DND-41 (cell line): Measurements from ENCODE around the gene APBA3.

ENCODE experiments used
- ATAC-seq: fragments of 200-7000 bp; cut with Tn5 transposase; 3 replicates; pipeline ENCODE4 v1.9.1; 2021; ENCODE audit warnings: low read depth; ENCODE audit not compliant: insufficient read depth
- DNase-seq: peaks from one replicate; pipeline ENCODE4 v3.0.0-alpha.2; 2020
- H2AFZ ChIP-seq: 2 replicates; pipeline ENCODE4 v1.6.0; 2012; ENCODE audit warnings: low read depth, low read length
- H3K27ac ChIP-seq: 2 replicates; pipeline ENCODE4 v1.5.1; 2012; ENCODE audit warnings: low read length, inconsistent platforms
- H3K27me3 ChIP-seq: fragments of 200-600 bp; sonication (generic); 2 replicates; pipeline ENCODE4 v1.6.0; 2012; ENCODE audit warnings: low read length, mild to moderate bottlenecking, inconsistent platforms; ENCODE audit not compliant: insufficient read depth, poor library complexity
- H3K36me3 ChIP-seq: 2 replicates; pipeline ENCODE4 v1.5.1; 2012; ENCODE audit warnings: low read length, inconsistent platforms; ENCODE audit not compliant: insufficient read depth
- H3K4me1 ChIP-seq: 2 replicates; pipeline ENCODE4 v1.5.1; 2012; ENCODE audit warnings: mild to moderate bottlenecking, low read length; ENCODE audit not compliant: insufficient read depth
- H3K4me2 ChIP-seq: 2 replicates; pipeline ENCODE4 v1.6.0; 2012; ENCODE audit warnings: mild to moderate bottlenecking, moderate library complexity, low read length, inconsistent platforms; ENCODE audit not compliant: insufficient read depth
- H3K4me3 ChIP-seq, 2 experiments: fragments of 200-600 bp in 1 of 2; shearing (Covaris generic) in 1 of 2; 2 replicates each; pipeline ENCODE4 v1.5.1; 2012 to 2016; ENCODE audit warnings: inconsistent platforms in 2 of 2, low read length in 2 of 2, mild to moderate bottlenecking in 2 of 2, low read depth in 1 of 2, moderate library complexity in 1 of 2
- H3K79me2 ChIP-seq: 2 replicates; pipeline ENCODE4 v1.6.0; 2012; ENCODE audit warnings: low read length, inconsistent platforms; ENCODE audit not compliant: insufficient read depth
- H3K9ac ChIP-seq: 2 replicates; pipeline ENCODE4 v1.6.0; 2012; ENCODE audit warnings: low read depth, mild to moderate bottlenecking, inconsistent platforms, low read length, moderate library complexity
- H3K9me3 ChIP-seq: 2 replicates; pipeline ENCODE4 v1.5.1; 2012; ENCODE audit warnings: low read length, moderate library complexity, mild to moderate bottlenecking, inconsistent platforms; ENCODE audit not compliant: insufficient read depth, severe bottlenecking
- H4K20me1 ChIP-seq: 2 replicates; pipeline ENCODE4 v1.6.0; 2012; ENCODE audit warnings: low read length; ENCODE audit not compliant: insufficient read depth
- EZH2 ChIP-seq: IDR thresholded peaks from 3 replicates; pipeline ENCODE4 v1.6.1; 2012; ENCODE audit warnings: borderline replicate concordance, low read depth, mild to moderate bottlenecking, moderate library complexity, low read length, inconsistent platforms; ENCODE audit not compliant: severe bottlenecking
- TF ChIP-seq, protein P1 (sequence below): IDR thresholded peaks from 2 replicates; pipeline ENCODE4 v1.5.1; 2012; ENCODE audit warnings: borderline replicate concordance, low read length, moderate library complexity, mild to moderate bottlenecking; ENCODE audit not compliant: poor library complexity, severe bottlenecking; ENCODE audit errors: extremely low read depth

APBA3 gene

DNA sequence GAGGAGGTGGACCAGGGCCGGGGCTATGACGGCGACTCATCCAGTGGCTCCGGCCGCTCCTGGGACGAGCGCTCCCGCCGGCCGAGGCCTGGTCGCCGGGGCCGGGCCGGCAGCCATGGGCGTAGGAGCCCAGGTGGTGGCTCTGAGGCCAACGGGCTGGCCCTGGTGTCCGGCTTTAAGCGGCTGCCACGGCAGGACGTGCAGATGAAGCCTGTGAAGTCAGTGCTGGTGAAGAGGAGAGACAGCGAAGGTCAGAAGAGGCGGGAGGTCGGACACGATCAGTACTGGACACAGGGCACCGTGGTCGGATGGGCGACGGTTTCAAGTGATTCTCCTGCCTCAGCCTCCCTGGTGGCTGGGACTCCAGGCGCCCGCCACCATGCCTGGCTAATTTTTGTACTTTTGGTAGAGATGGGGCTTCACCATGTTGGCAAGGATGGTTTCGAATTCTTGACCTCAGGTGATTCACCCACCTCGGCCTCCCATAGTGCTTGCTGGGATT lies 31.0 kb downstream of the APBA3 start:
- Histone ChIP-seq H2AFZ (no peak overlapping the region), H3K9ac (no peak overlapping the region), H4K20me1 (no peaks in the 10 kb centered on the region), H3K27ac (no peak overlapping the region), H3K4me3 (no peak overlapping the region), H3K36me3 (no peaks in the 10 kb centered on the region), H3K79me2 (no peaks in the 10 kb centered on the region), H3K9me3 (no peaks in the 10 kb centered on the region), H3K4me1 (no peaks in the 10 kb centered on the region), H3K27me3 (no peaks in the 10 kb centered on the region), H3K4me2 (no peak overlapping the region)
- ATAC-seq = no peak
- no peak for DNase-seq
- no peak for TF ChIP-seq EZH2
- TF ChIP-seq, protein P1, sequence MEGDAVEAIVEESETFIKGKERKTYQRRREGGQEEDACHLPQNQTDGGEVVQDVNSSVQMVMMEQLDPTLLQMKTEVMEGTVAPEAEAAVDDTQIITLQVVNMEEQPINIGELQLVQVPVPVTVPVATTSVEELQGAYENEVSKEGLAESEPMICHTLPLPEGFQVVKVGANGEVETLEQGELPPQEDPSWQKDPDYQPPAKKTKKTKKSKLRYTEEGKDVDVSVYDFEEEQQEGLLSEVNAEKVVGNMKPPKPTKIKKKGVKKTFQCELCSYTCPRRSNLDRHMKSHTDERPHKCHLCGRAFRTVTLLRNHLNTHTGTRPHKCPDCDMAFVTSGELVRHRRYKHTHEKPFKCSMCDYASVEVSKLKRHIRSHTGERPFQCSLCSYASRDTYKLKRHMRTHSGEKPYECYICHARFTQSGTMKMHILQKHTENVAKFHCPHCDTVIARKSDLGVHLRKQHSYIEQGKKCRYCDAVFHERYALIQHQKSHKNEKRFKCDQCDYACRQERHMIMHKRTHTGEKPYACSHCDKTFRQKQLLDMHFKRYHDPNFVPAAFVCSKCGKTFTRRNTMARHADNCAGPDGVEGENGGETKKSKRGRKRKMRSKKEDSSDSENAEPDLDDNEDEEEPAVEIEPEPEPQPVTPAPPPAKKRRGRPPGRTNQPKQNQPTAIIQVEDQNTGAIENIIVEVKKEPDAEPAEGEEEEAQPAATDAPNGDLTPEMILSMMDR = no peak

DNA sequence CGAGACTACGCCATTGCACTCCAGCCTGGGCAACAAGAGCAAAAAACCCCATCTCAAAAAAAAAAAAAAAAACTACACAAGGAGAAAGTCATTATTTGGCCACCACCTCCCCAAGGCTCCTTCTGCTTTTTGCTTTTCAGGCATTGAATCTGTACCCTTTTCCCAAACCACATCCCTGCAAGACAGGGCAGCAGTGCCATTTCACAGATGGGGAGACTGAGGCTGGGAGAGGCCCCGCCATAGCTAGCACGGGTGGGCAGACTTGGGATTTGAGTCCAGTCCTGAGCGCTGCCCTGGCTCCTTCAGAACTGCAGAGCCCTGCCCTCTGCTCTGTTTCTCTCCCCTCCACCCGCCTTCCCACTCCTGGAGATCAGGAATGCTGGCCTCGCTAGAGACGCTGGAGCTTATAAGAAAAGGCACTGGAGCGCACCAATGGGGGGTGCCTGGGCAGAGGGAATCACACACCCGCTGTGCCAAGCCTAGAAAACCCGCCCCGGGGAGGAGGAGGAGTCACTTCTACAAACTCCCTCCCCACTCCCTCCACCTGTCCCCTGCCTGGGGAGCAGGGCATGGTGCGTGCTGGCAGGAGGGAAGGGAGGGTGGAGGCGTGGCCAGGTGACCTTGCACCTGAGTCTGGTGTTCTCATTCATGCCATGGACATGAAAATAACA lies 35.7 kb downstream of the APBA3 start:
- ATAC-seq = no peak
- H3K27ac ChIP-seq = no peak overlapping the region
- no peaks in the 10 kb centered on the region for H3K36me3 ChIP-seq
- H3K27me3 ChIP-seq = peaks cover 23% of the 10 kb centered on the region
- no peaks in the 10 kb centered on the region for H4K20me1 ChIP-seq
- H3K9me3 ChIP-seq = no peaks in the 10 kb centered on the region
- peaks cover 3% of the 10 kb centered on the region; the same call in 1 of the 2 replicates for H3K4me1 ChIP-seq
- no peak for DNase-seq
- H2AFZ ChIP-seq = no peak overlapping the region
- H3K4me2 ChIP-seq = no peak overlapping the region
- TF ChIP-seq, protein P1 = no peak
- no peak for TF ChIP-seq EZH2
- no peak overlapping the region for H3K9ac ChIP-seq
- H3K79me2 ChIP-seq = no peaks in the 10 kb centered on the region
- no peak overlapping the region for H3K4me3 ChIP-seq

DNA sequence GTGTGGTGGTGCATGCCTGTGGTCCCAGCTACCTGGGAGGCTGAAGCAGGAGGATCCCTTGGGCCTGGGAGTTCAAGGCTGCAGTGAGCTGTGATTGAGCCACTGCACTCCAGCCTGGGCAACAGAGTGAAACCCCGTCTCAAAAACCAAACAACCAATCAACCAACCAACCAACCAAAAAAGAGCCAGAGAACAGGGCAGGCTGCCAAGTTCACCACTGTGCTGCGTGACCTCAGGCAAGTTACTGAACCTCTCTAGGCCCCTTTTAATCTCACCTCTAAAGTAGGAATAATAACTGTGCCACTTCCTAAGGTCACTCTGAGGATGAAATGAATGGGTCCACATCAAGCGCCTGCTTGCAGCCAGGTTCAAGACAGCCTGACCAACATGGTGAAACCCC lies 36.4 kb downstream of the APBA3 start:
- Histone ChIP-seq H3K27me3 (peaks cover 27% of the 10 kb centered on the region), H4K20me1 (no peaks in the 10 kb centered on the region), H3K4me3 (no peak overlapping the region), H3K9ac (no peak overlapping the region), H3K36me3 (no peaks in the 10 kb centered on the region), H2AFZ (no peak overlapping the region), H3K9me3 (no peaks in the 10 kb centered on the region), H3K27ac (no peak overlapping the region), H3K4me2 (no peak overlapping the region), H3K4me1 (peaks cover 3% of the 10 kb centered on the region; the same call in 1 of the 2 replicates), H3K79me2 (no peaks in the 10 kb centered on the region)
- no peak for DNase-seq
- TF ChIP-seq, protein P1 = no peak
- no peak for TF ChIP-seq EZH2
- no peak for ATAC-seq
